HG02884 (cell line): Measurements from ENCODE around the gene RNF141.

Experiments used
- ATAC-seq: cut with Tn5 transposase; IDR thresholded peaks from one replicate; pipeline ENCODE4 v1.9.1; 2021; ENCODE audit warnings: mild to moderate bottlenecking, moderate library complexity; ENCODE audit not compliant: unreplicated experiment

Gene RNF141, protein sequence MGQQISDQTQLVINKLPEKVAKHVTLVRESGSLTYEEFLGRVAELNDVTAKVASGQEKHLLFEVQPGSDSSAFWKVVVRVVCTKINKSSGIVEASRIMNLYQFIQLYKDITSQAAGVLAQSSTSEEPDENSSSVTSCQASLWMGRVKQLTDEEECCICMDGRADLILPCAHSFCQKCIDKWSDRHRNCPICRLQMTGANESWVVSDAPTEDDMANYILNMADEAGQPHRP

DNA sequence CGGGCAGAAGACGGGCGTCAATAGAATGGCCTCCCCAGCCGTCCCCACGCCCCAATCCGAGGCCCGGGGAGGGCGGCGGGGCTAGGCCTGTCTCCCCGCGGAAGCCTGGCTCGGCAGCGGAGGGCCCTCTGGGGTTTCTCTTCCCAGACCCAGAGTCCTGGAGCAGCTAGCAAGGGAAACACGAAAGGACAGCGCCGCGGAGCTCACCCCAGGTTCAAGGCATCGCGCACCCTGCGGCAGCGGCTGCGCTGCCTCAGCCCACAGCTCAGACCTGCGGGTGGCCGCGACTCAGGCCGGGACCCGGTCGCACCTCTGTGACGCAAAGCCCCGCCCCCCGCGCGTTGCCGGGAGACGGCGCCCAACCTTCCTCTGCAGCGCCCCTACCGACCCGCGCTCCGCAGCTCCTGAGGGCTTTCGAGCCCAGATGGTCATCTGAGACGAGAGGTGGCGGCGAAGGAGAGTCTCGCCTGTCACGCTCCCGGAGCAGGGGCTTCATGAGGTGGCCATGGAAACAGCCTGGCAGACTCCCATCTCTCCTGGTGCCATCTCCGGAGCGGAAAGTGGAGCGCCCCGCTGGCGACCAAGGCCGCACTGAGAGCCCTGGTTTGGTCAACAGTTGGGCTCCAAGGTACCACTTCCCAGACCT is at the start of gene RNF141:
Gene RNF141, minus strand, starts transcription at position 273 of the 646 bp plus-strand sequence. CDS start 7,029 bp downstream, outside the sequence.
- peak; percentile 97 for ATAC-seq

- ATAC-seq = no peak
These were observed 49.4 kb upstream of the RNF141 start for GRCh38 chr11:10590218-10590915.

- ATAC-seq = no peak
These were observed 47.9 kb upstream of the RNF141 start for GRCh38 chr11:10588904-10589303.

DNA sequence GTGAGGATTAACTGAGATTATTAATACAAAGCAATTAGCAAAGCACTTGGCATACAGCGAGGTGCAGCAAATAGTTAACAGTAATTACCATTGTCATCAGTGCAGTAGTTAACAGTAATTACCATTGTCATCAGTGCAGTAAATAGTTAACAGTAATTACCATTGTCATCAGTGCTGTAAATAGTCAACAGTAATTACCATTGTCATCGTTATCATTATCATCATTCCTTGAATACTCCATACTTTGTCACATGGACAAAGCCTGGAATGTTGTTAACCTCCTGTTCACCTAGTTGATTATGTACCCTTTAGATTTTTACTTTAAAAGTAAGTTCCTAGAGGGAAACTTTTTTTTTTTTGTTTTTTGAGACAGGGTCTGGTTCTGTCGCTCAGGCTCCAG is 47.0 kb upstream of the RNF141 start:
- ATAC-seq = no peak

- ATAC-seq = no peak
These were observed 46.4 kb upstream of the RNF141 start for GRCh38 chr11:10587388-10587787.

- no peak for ATAC-seq
These were observed 43.1 kb upstream of the RNF141 start for GRCh38 chr11:10584071-10584501.

DNA sequence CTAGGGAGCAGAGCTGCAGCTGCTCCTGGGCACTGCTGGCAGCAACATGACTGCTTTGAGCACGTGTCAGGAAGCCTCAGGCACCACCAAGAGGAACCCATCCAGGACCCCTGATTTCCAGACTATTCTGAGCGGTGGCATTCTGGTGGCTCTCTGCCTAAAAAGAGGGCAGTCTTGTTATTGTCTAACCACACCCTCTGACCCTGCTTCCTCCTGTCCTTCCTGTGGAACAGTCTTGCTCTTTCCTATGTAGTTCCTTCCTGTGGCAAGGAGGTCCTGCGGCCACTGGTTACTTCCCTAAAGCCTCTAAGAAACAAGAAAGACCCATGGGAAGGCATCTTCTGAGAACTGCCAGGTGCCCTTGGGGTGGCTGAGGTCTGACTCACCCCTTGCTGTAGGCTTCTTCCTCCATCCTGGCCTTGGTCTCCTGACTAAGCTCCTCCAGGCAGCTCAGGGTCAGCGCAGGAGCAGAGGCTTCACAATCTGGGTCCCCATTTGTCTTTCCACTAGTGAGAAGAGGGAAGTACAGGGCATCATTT is 40.6 kb upstream of the RNF141 start:
- ATAC-seq = no peak

DNA sequence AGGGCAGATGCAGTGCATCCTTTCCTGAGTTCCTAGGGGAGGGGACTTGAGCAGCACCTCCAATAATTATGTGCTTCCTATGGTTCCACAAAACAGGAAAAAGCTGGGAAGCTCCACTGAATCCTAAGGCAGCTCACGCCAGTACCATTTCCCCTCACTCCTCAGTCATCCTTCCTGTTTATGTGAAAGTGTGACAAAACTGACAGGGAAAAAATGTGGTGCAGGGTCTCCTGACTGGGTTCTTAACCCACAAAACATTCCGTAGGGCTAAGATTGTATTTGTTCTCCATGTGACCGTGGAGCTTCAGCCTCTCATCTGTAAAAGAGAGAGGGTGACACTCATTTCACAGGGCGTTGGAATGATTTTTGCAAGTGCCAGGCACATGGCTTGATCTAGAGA is 39.6 kb upstream of the RNF141 start:
- ATAC-seq = no peak

- ATAC-seq = no peak
These were observed 38.7 kb upstream of the RNF141 start for GRCh38 chr11:10579700-10580099.

DNA sequence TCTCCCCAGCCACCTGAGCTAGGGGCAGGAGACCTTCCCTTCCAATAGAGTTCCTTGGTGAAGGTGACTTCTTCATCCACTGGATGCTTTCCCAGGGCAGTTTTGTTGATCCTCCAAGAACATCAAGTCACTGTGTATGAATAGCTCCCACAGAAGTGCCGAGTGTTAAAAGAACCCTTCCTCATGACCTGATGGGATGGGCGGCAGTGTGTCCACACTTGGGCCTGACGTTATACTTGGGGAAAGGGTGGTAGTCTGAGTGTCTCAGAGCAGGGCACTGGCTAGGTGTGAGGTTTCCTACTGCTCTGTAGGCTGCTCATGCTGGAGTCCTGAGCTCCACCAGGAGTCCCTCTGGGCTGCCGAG is 35.0 kb upstream of the RNF141 start:
- no peak for ATAC-seq

- ATAC-seq = no peak
These were observed 34.5 kb upstream of the RNF141 start for GRCh38 chr11:10575346-10576034.

DNA sequence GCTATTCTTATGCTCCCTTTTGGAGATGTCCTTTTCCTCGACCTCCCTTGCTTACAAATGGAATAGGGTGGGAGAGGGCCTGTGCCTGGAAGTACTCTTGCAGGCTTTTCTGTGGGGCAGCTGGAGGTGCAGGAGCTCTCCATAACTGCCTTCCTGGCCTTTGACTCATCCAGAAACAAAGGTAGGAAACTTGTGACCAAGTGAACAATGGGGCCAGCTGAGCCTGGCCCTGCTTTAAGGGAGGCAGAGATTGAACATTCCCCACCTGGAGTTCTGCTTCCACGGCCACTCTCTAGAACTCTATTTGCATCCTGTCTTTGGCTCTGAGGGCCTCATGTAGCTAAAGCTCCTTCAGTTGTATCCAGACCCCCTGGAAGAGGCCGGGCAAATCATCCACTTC is 32.6 kb upstream of the RNF141 start:
- no peak for ATAC-seq

DNA sequence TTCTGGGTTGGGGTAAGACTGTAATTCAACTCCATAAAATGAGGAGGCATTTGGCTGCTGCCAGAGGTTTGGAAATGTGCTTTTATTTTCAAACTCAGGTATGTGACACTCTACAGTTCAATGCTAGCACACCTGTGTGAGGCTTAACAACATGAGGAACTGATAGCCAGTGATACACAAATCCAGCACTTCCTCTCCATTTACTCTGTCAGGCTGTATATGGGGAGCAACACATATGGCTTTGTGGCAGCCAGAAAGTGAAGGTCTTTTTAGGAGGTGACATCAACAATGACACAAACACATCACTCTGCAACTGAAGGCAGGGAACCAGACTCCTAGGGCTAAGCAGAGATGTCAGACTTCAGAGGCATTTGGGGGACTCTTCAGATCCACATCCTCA is 32.0 kb upstream of the RNF141 start:
- ATAC-seq = no peak

GRCh38 chr11:10572533-10572932 is 31.5 kb upstream of the RNF141 start:
- no peak for ATAC-seq

GRCh38 chr11:10568486-10568941 is 27.5 kb upstream of the RNF141 start, which contains the start of gene LYVE1:
TSS of gene LYVE1 (minus strand) at chr11:10568665. CDS start at chr11:10568532, 133 bp downstream.
- no peak for ATAC-seq

- ATAC-seq = no peak
These were observed 26.5 kb upstream of the RNF141 start for GRCh38 chr11:10567446-10567845.

DNA sequence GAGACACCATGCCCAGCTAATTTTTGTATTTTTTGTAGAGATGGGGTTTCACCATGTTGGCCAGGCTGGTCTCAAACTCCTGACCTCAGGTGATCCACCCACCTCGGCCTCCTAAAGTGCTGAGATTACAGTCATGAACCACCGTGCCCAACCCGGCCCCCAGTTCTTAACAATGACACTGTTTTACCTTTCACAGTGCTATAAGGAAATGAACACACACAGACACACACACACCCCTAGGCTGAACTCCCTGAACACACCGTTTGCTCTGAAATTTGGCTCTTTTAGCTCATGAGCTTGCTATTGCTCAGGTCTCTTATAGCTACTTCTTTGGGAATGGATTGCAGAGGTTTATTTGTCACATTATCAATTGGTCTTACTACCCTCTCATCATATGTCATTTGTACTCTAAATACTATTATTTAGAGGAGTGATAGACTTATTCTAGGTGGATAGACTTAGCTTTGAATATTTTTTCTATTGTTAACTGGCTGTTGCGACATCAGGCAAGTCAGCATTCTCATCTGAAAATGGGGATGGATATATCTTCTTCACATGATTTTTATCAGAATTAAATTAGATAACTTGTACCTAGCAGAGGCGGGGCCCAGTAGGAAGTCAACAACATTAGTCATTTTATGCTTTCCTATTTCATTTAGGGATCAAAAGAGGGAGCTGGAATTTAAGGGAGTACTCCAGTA is 25.4 kb upstream of the RNF141 start:
- no peak for ATAC-seq

- ATAC-seq = no peak
These were observed 24.5 kb upstream of the RNF141 start for GRCh38 chr11:10565493-10565892.

- ATAC-seq = no peak
These were observed 23.8 kb upstream of the RNF141 start for GRCh38 chr11:10564696-10565318.

- ATAC-seq = no peak
These were observed 23.0 kb upstream of the RNF141 start for GRCh38 chr11:10564030-10564429.
